Astrocyte (in vitro differentiated cells and primary cell): Measurements from ENCODE around the gene COL19A1.

Experiments
- CTCF ChIP-seq: IDR thresholded peaks from 2 replicates; pipeline ENCODE4 v1.5.1; 2011; ENCODE audit warnings: low read depth, mild to moderate bottlenecking, inconsistent platforms, low read length, moderate library complexity; ENCODE audit not compliant: insufficient read depth
- EZH2 ChIP-seq: IDR thresholded peaks from 2 replicates; pipeline ENCODE4 v1.6.1; 2012; ENCODE audit warnings: mild to moderate bottlenecking, low read length, inconsistent platforms; ENCODE audit not compliant: insufficient read depth

GRCh38 chr6:70183538-70183937 is 317.2 kb downstream of the COL19A1 start:
- TF ChIP-seq CTCF: no peak
- TF ChIP-seq EZH2: no peak
